Measurements from ENCODE around the gene IL10RA. TPM values are rescaled to one million over a fixed set of nuclear protein-coding genes. Genes with fewer than 3 reads are reported as not detected.

The IL10RA gene
- total RNA-seq, 2 donors from 2014 or later, result 262 to 274 TPM

DNA sequence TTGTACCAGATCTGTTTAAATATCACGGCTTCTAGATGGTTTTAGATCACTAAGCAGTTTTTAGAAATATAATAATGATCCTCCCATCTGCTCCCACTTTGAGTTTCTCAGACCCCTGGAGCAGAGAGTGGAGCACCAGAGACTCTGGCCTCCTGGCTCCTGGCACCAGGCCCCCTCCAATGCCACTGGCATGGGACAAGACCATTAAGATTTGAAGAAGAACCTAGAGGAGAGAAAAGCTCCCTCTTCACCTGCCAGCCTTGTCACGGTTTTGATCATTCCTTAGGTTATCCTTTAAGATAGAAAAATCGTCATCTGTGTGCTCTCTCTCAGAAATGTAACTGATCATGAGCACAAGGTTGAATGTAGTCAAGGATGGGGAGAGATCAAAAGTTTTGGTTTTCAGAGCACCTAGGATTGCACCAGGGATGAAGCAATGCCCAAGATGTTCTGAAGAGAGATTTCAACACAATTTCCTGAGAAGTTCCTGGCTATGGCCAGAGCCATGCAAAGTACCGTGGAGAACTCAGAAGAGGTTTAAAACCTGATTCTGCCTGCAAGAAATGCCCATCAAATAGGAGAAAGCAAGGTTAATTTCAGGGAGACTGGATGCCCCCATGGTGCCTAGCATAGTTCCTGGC is 22.2 kb downstream of the IL10RA start:
- Mint-ChIP-seq H3K36me3 (ENCODE audit: low read depth) (peaks cover 2% of the 10 kb centered on the region), H3K27me3 (no peaks in the 10 kb centered on the region), H3K4me3 (peak overlapping the region; percentile 85), H3K27ac (peak overlapping the region; percentile 95), H3K4me1 (peaks cover 78% of the 10 kb centered on the region)
- H3K9me3 ChIP-seq (ENCODE audit: control insufficient read depth, low read length, poor library complexity, severe bottlenecking), result no peaks in the 10 kb centered on the region
- ATAC-seq (no peak), DNase-seq (no peak)

DNA sequence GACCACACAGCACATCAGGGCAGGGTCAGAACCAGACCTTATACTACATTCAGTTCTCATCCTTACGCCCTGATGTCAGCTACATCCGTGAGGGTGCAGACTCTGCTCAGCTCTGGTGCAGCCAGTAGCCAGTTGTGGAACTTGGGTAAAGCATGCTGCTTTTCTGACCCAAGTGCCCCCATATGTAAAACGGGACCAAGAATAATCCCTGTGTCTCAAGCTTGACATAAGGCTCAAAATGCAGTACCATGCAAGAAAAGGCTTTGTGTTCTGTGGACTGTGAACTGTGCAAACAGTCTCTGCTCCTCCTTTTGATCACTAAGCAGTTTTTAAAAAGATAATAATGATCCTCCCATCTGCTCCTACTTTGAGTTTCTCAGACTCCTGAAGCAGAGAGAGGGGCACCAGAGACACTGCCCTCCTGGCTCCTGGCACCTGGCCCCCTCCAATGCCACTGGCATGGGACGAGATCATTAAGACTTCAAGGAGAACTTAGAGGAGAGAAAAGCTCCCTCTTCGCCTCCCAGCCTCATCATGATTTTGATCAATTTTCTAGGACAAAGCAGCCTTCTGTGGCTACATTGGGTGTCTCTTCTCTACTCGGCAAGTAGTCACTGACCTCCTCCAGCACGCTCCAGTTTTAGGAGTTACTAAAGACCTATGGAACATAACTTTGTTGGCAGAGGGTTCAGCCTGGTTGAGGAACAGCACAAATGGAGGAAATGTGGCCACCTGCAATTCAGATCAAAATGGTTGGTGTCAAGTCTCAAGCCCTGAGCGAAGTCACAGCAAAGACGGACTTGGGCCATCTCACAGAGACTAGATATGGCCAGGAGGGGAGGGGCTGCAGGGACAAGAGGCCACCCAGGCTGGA is 23.9 kb downstream of the IL10RA start:
- no peak for DNase-seq
- no peak for ATAC-seq

DNA sequence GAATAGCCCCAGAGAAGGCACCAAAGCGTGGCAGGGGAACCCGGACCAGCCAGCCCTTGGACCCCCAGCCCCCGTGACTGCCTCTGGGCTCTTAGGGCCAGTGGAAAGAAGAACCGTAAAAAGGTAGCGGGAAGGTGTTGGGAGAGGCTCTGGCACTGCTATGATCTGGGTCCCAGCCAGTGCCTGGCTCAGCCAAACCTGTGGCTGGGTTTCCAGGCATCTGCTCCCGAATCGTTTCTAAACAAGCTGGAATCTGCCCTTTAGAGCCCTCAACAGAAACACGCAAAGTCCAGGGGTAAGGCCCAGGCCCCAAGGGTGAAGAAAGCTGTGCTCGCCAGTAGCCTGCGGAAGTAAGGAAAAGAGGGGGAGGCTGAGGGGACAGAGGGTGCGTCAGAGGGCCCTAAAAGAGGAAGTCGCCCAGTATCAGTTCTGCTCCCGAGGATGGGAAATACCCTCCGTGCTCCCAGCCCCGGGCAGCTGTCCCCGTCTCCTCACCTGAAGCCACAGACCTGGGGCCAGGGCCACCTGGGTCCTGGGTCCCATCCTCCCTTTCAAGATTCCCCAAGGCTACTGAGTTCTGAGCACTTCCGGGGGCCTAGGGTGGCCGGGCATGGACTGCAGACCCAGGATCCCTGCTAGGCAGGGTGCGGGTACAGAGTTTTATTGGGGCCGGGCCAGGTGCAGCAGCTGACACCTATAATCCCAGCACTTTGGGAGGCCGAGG is 24.7 kb downstream of the IL10RA start:
- H3K36me3 Mint-ChIP-seq (ENCODE audit: low read depth), result peaks cover 2% of the 10 kb centered on the region
- no peak for DNase-seq
- peak overlapping the region; percentile 95 for H3K27ac Mint-ChIP-seq
- H3K9me3 ChIP-seq (ENCODE audit: control insufficient read depth, low read length, poor library complexity, severe bottlenecking), result no peaks in the 10 kb centered on the region
- ATAC-seq, result peak; percentile 54
- H3K4me1 Mint-ChIP-seq, result peaks cover 68% of the 10 kb centered on the region
- H3K27me3 Mint-ChIP-seq, result no peaks in the 10 kb centered on the region
- peak overlapping the region; percentile 9 for H3K4me3 Mint-ChIP-seq

More for the DNA sequence above, 23.9 kb downstream of the IL10RA start:
- Mint-ChIP-seq H3K27me3 (no peaks in the 10 kb centered on the region), H3K4me1 (peaks cover 68% of the 10 kb centered on the region), H3K36me3 (ENCODE audit: low read depth) (peaks cover 2% of the 10 kb centered on the region), H3K4me3 (peak overlapping the region; percentile 13), H3K27ac (peak overlapping the region; percentile 95)
- H3K9me3 ChIP-seq (ENCODE audit: control insufficient read depth, low read length, poor library complexity, severe bottlenecking), result no peaks in the 10 kb centered on the region

DNA sequence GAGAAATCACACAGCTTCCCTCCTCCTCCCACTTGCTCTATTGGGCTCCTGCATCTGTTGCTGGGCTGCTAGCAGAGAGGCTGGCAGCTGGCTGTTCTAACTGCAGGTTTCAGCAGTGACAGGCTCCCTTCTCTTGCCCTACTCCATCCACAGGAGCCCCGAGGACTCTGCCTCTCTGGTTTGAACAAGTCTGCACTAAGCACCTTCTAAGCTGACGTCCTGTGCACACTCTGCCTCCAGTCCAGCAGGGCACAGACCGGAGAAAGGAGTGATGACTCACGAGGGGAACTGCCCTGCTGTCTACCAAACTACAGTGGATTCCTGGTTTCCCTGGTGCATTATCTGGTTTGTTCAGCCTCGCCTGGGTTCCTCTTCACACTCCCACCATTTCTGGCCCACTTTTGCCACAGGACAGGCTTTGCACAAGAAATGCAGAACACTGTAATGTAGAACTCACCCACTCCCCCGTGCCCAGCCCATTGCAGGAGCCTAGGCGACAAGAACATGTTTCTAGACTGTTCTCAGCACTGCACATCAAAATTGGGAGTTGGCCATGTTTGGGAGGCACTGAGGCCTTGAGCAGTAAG is 26.0 kb downstream of the IL10RA start:
- peak; percentile 46 for ATAC-seq
- Mint-ChIP-seq H3K4me3 (peak overlapping the region; percentile 26), H3K27ac (peak overlapping the region; percentile 95), H3K4me1 (peaks cover 61% of the 10 kb centered on the region), H3K27me3 (no peaks in the 10 kb centered on the region), H3K36me3 (ENCODE audit: low read depth) (peaks cover 2% of the 10 kb centered on the region)
- no peak for DNase-seq
- H3K9me3 ChIP-seq (ENCODE audit: control insufficient read depth, low read length, poor library complexity, severe bottlenecking), result no peaks in the 10 kb centered on the region

DNA sequence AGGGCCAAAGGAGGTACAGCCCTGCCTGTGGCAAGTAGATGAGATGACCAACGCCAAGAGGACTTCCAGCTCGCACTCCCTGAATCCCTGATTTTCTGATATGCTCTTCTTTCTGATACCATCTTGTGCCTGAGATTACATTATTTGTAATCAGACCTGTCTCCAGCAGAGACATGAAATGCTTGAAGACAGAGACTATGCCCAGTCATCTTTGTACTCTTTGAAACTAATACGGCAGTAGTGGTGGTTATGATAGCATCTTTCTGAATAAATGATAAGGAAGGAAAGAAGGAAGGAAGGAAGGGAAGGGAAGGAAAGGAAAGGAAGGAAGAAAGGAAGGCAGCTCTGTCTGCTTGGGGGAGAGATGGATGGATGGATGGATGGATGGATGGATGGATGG is 27.8 kb downstream of the IL10RA start:
- ATAC-seq (no peak), DNase-seq (no peak)
- Mint-ChIP-seq H3K4me1 (peaks cover 42% of the 10 kb centered on the region), H3K27me3 (no peaks in the 10 kb centered on the region), H3K27ac (peak overlapping the region; percentile 95), H3K4me3 (peak overlapping the region; percentile 2), H3K36me3 (ENCODE audit: low read depth) (peaks cover 2% of the 10 kb centered on the region)
- H3K9me3 ChIP-seq (ENCODE audit: control insufficient read depth, low read length, poor library complexity, severe bottlenecking), result peaks cover 6% of the 10 kb centered on the region

DNA sequence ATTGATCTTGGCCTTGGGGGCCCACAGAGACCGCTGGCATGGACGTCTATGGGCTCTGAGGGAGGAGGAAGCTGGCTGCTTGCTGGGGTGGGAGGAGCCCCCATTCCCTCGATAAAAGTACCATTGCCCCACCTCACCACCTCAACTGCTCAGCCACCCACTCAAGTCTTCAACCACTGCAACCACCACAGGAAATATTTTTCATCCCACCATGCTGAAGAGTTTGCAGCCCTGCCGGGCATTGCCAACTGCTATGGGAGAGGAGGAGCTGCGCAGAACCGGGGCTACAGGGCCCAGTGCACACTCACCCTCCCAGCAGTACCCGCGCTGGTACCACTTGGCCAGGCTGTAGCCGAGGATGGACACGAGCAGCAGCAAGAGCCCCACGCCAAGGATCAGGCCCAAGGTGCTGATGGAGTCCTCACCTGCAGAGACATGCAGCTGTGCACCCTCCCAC is 29.2 kb downstream of the IL10RA start:
- H3K27ac Mint-ChIP-seq, result peak overlapping the region; percentile 85
- H3K9me3 ChIP-seq (ENCODE audit: control insufficient read depth, low read length, poor library complexity, severe bottlenecking), result peaks cover 6% of the 10 kb centered on the region
- no peak for DNase-seq
- H3K4me3 Mint-ChIP-seq, result peak overlapping the region; percentile 43
- ATAC-seq, result no peak
- H3K4me1 Mint-ChIP-seq, result peaks cover 33% of the 10 kb centered on the region
- H3K27me3 Mint-ChIP-seq, result no peaks in the 10 kb centered on the region
- peaks cover 2% of the 10 kb centered on the region for H3K36me3 Mint-ChIP-seq (ENCODE audit: low read depth)

DNA sequence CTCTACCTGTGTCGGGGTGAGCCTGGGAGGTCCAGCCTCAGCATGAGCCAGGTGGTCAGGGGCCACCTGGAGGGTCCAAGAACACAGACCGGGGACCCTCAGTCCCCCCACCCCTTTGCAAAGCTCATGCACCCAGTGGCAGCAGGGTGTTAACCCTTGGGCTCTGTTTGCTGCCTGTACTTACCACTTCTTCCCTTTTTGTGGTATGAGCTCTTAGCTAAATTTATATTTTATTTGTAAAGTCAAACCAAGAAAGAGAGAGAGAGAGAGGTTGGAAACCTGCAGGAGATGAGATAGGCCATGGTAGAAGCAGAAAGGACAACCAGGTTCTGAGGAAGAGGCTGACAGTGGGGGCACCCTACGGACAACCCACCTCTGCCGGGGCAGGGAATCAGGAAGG is 29.9 kb downstream of the IL10RA start:
- Mint-ChIP-seq H3K4me3 (no peak overlapping the region), H3K27me3 (no peaks in the 10 kb centered on the region), H3K4me1 (peaks cover 28% of the 10 kb centered on the region), H3K36me3 (ENCODE audit: low read depth) (peaks cover 4% of the 10 kb centered on the region), H3K27ac (peak overlapping the region; percentile 85)
- peaks cover 6% of the 10 kb centered on the region for H3K9me3 ChIP-seq (ENCODE audit: control insufficient read depth, low read length, poor library complexity, severe bottlenecking)
- no peak for ATAC-seq
- no peak for DNase-seq

DNA sequence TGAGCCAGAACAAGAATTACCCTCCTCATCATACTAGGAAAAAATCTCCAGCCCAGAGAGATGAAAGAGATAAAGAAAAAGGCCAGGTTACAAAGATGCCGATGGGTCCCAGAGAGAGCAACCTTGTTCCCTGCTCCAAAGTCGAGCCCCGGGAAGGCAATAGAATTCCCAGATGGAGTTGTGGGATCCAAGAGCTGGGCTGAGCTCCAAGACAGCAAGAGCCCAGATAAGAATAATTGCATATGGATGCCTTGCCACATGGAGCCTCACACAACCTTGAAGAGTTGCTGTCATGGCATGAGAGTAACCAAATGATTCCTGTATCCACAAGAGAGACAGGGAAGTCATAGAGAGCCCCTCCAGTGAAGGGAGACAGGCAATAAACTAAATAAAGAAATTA is 30.9 kb downstream of the IL10RA start:
- ATAC-seq (no peak), DNase-seq (no peak)
- Mint-ChIP-seq H3K27ac (no peak overlapping the region), H3K27me3 (no peaks in the 10 kb centered on the region), H3K36me3 (ENCODE audit: low read depth) (peaks cover 4% of the 10 kb centered on the region), H3K4me3 (no peak overlapping the region), H3K4me1 (peaks cover 26% of the 10 kb centered on the region)
- H3K9me3 ChIP-seq (ENCODE audit: control insufficient read depth, low read length, poor library complexity, severe bottlenecking), result peaks cover 6% of the 10 kb centered on the region

DNA sequence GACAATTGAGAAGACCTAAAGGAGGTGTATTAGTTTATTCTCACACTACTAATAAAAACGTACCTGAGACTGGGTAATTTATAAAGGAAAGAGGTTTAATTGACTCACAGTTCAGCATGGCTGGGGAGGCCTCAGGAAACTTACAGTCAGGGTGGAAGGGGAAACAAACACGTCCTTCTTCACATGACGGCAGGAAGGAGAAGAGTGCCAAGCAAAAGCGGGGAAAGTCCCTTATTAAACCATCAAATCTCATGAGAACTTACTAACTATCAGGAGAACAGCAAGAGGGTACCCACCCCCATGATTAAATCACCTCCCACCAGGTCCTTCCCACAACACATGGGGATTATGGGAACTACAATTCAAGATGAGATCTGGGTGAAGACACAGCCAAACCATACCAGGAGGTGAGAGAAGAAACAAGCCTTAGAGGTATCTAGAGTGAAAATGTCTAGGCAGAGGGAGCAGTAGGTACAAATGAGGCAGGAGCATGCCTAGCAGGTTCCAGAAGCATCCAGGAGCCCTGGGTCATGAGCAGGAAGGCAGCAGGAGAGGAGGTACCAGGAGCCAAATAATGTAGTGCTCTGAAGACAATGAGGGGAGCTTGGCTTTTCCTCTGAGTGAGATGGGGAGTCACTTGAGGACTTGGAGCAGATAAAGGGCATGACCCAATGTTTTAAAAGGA is 31.6 kb downstream of the IL10RA start:
- H3K4me3 Mint-ChIP-seq, result no peak overlapping the region
- H3K36me3 Mint-ChIP-seq (ENCODE audit: low read depth), result peaks cover 4% of the 10 kb centered on the region
- H3K27ac Mint-ChIP-seq, result no peak overlapping the region
- peaks cover 19% of the 10 kb centered on the region for H3K4me1 Mint-ChIP-seq
- peaks cover 6% of the 10 kb centered on the region for H3K9me3 ChIP-seq (ENCODE audit: control insufficient read depth, low read length, poor library complexity, severe bottlenecking)
- ATAC-seq (no peak), DNase-seq (no peak)
- H3K27me3 Mint-ChIP-seq, result no peaks in the 10 kb centered on the region

DNA sequence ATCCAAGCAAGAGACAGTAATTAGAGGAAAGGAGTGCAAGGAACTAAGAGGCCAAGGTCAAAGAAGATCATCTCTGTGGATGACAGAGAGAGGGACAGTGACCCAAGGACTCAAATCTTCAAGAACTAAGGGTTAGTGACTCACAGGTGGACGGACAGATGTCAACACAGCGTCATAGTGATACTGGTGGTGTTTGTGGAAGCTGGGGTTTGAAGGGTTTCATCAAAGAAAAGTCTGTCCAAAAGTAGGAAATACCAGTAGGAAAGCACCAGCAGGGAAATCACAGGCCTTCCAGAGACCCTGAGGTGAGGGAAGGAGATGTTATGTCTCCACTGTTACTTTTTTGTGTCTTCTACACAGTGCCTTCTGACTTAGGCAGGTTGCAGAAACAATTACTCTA is 32.2 kb downstream of the IL10RA start:
- Mint-ChIP-seq H3K27me3 (no peaks in the 10 kb centered on the region), H3K27ac (no peak overlapping the region), H3K4me1 (peaks cover 17% of the 10 kb centered on the region), H3K4me3 (no peak overlapping the region), H3K36me3 (ENCODE audit: low read depth) (peaks cover 2% of the 10 kb centered on the region)
- DNase-seq (no peak), ATAC-seq (no peak)
- peaks cover 6% of the 10 kb centered on the region for H3K9me3 ChIP-seq (ENCODE audit: control insufficient read depth, low read length, poor library complexity, severe bottlenecking)

DNA sequence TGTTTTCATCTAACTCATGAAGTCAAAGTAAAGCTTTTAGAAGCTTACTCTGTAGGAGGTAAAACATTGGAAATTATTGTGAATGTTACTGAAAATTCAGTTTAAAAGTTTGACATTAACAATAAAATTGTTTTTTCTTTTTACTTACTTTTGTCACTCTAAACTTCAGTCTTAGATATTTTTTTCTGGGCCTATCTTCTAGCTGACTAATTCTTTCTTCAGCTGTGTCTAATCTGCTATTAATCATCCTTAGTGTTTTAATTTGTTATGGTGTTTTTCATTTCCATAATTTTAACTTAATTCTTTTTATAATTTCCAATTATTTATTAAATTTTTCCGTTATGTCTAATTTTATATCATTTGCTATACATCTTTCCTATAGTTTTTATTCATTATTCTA is 35.0 kb downstream of the IL10RA start:
- DNase-seq, result no peak
- no peak overlapping the region for H3K4me3 Mint-ChIP-seq
- peaks cover 6% of the 10 kb centered on the region for H3K9me3 ChIP-seq (ENCODE audit: control insufficient read depth, low read length, poor library complexity, severe bottlenecking)
- no peaks in the 10 kb centered on the region for H3K27me3 Mint-ChIP-seq
- H3K27ac Mint-ChIP-seq, result no peak overlapping the region
- peaks cover 6% of the 10 kb centered on the region for H3K4me1 Mint-ChIP-seq
- peaks cover 2% of the 10 kb centered on the region for H3K36me3 Mint-ChIP-seq (ENCODE audit: low read depth)
- ATAC-seq, result no peak

DNA sequence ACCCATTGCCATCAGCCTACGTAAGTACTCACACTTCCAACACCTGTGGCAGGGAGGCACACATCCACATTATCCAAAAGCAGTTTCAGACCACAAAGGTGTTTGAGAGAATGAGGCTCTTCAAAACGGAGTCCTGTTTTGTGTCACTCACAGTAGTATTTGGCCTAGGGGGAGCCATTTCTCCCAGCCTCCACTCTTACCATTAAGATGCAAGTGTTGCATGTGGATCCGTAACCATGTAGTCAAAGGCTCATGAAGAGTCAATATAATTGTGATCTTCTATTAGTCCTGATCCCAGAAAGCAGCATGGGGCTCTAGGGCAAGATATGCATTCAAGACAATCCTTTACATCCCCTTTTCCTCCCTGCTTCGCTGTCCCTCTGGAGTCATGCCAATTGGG is 41.5 kb downstream of the IL10RA start:
- ATAC-seq (no peak), DNase-seq (no peak)
- H3K4me3 Mint-ChIP-seq, result no peak overlapping the region
- H3K36me3 Mint-ChIP-seq (ENCODE audit: low read depth), result peaks cover 3% of the 10 kb centered on the region
- no peaks in the 10 kb centered on the region for H3K27me3 Mint-ChIP-seq
- H3K27ac Mint-ChIP-seq, result no peak overlapping the region
- H3K4me1 Mint-ChIP-seq, result peaks cover 20% of the 10 kb centered on the region
- no peaks in the 10 kb centered on the region for H3K9me3 ChIP-seq (ENCODE audit: control insufficient read depth, low read length, poor library complexity, severe bottlenecking)
